ENCODE measurements around the gene COL6A1.

COL6A1 gene

DNA sequence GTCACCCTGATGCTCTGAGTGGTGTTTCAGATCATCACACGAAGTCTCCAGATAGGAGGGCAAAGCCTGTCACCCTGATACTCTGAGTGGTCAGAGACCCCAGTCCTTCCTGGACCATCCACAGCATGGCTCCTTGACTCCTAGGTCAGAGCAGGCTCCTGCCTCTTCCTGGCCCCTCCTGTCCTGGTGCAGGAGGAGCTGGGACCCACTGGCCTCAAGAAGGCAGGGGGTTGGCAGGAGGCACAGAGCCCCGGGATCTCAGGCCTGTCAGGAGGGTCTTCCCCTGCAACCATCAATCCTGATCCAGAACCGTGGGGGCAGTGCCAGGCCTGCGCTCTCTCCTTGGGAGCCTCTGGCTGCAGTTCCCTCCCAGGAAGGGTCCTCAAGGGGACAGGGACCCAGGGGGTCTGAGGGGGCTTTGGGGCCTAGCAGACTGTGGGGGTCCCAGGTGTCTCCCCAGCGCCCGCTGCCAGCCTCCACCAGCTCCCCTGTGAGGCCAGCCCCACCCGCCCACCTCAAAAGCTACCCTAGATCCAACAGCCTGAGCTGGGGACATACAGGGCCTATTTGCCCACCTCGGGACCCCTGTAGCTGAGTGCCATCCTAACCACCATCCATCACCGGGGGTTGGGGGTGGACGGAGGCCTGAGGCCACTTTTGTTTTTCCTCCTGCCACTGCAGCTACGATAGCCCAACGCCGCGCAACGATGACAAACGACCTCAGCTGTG lies 27.5 kb downstream of the COL6A1 start:
- no peak for DNase-seq

GRCh38 chr21:46009951-46010705 lies 28.6 kb downstream of the COL6A1 start:
- no peak for DNase-seq

GRCh38 chr21:46011267-46011967 lies 29.8 kb downstream of the COL6A1 start:
- no peak for DNase-seq

GRCh38 chr21:46012154-46012553 lies 30.6 kb downstream of the COL6A1 start:
- DNase-seq, result no peak

DNA sequence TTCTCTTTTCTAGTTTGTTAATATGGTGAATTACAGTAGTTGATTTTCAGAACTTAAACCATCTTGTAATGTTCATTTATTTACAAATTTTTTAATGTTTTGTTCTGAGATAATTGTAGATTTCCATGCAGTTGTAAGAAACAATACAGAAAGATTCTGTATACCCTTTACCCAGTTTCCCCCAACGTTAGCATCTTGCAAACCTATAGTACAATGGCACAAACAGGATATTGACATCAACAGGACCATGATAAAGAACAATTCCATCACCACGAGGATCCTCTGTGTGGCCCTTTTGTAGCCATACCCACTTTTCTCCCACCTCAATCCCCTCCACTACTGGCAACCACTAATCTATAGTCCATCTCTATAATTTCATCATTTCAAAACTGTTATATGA lies 33.3 kb downstream of the COL6A1 start:
- no peak for DNase-seq

DNA sequence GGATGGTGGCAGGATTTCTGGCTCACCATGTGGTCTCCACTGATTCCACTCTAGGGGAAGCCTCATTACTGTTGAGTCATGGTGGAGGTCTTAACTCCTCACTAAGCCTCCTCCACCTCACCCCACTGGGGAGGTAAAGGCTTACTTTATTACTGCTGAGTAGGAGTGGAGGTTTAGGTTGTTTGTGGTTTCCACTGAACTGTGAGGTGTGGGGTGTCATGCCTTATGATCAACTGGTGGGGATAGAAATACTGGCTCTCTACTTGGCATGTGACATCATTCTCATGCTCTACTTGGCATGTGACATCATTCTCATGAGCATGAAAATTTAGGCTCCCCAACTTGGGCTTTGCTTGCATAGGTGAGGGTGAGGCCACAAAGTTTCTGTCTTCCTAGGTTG lies 35.6 kb downstream of the COL6A1 start:
- DNase-seq, result no peak

DNA sequence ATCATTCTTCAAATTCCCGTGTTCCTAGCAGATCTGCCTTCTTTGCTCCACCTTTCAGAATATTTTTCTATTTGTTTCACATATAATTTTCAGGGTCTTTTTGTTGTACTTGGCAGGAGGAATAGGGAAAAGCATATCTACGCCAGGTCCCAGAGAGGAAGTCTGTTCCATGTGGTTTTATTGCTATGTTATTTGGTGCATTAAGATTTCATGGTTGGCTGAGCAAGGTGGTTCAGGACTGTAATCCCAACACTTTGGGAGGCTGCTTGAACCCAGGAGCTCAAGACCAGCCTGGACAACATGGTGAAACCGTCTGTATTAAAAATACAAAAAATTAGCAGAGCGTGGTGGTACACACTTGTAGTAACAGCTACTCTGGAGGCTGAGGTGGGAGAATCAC lies 36.1 kb downstream of the COL6A1 start:
- DNase-seq, result no peak

DNA sequence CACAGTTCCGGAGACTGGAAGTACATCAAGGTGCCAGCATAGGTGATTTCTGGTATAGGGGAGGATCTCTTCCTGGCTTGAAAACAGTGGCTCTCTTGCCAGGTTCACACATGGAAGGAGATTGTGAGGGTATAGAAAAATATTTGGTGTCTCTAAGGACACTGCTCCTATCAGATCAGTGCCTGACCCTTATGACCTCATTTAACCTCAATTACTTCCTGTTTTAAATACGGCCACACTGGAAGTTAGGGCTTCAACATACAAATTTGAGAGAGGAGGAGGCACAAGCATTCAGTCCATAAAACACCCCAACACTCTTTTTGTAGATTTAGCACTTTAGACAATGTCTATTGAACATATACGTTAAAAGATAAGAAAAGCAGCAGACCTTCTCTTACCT lies 37.0 kb downstream of the COL6A1 start:
- no peak for DNase-seq

DNA sequence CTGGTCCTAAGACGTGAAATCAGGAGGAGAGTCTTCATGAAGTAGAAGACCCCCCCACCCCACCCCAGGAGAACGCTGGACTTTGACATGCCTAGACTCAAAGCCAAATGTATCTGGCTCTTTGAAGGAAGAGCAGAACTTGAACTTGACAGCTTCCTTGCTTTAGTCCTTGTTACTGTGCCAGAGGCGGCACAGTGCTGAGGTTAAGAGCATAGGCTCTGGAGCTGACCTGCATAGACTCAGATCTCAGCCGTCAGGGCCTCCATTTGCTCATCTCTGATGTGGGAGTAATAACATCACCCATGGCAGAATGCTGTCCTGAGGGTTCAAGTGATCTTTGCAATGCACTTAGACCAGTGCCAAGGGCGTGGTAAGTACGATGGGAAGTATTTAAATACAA lies 39.0 kb downstream of the COL6A1 start:
- DNase-seq, result no peak

- no peak for DNase-seq
Measured at GRCh38 chr21:46021398-46021797, 39.8 kb downstream of the COL6A1 start.

DNA sequence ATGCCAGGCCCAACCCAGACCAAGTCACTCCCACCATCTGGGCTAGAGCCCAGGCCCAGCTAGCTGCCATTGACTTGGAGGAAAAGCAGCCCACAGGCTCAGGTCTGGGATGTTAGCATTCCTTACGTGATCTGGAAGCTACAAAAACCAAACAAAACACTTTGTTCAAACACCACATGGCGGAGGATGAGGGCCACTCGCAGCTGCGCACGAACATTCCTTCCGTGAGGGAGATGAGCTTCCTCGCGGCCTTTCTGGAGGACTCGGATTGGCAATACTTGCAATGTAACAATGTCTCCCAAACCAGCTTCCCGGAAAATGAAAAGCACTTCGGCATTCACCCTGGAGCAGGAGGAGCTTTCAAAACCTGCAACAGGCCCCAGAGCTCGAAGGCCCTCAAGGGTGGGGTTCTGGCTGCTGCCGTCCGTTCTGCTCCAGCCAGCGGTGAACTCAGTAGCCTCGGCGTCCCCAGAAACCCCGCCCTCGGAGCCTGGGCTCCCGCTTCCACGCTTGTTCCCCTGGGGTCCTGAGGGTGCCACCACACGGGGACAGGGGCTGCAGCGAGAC lies 40.5 kb downstream of the COL6A1 start:
- no peak for DNase-seq

DNA sequence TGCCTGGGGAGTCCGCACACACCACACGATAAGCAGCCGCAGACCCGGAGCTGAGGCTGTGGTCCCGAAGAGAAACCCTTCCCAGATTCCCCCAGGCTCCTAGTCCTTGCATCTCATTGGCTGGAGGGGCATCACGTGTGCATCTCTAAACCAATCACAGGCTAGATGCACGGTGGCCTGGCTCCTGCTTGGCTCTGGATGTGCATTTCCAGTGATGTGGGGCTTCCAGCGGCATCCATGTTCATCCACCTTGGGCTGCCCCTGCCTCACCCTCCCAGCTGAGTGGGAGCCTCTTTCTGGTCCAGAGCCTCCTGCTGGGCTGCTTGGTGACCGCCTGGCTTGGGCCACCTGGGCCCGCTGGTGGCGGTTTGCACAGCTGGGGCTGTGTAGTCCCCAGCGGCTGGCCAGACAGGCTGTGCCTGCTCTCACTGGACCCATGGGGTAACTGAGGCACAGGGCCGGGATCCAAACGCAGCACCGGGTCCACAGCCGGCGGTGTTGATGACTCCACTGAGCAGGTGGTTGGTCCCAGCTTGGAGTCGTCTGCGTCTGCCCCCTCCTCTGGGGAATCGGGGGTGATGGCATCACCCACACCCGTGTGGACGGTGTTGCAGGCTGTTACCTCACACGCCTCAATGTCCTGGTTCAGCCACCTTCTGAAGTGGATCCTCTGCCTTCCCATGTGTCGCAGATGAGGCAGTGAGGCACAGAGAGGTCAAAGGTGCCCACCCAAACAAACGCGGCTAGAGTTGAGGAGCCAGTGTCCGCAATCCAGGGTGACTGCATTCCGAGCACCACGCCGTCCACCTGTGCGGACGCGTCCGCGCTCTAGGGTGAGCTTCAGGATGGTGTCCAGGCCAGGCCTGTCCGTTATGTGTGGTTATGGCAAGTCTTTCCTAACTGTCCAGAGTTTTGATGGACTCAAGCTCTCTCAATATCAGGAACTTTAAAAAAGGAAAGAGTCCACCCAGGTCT lies 41.3 kb downstream of the COL6A1 start:
- DNase-seq, result no peak

- DNase-seq, result no peak
Measured at GRCh38 chr21:46023555-46023954, 42.0 kb downstream of the COL6A1 start.

GRCh38 chr21:46024141-46024540 lies 42.6 kb downstream of the COL6A1 start:
- DNase-seq, result no peak

DNA sequence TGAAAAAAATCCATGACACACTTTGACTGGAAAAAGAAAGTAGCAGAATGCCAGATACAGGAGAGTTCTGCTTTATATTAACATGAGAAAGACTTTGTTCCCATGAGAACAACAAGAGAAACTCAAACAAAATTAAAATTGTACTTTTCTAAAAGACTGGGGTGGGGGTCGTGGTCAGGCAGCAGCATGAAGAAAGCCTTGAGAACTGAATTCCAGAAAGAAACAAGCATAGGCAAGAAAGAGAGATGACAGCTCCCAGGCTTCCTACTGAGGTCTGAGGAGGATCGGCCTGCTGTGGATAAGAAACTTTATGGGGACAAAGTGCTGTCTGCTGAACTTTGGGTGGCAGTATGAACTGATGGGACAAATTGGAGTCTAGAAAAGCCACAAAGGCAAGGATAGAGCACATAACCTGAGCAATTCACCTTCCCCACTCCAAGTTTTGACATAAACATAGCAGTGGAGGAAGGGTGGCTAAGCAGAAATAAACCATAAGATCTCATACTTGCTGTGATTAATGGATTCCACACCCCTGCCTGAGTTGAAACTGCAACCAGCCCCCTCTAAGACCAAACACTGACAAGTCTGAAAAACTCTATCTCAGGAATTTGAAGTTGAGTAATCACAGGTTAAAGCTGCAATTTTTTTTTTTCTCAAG lies 43.7 kb downstream of the COL6A1 start:
- DNase-seq, result no peak

GRCh38 chr21:46027851-46028493 lies 46.4 kb downstream of the COL6A1 start:
- DNase-seq, result no peak

DNA sequence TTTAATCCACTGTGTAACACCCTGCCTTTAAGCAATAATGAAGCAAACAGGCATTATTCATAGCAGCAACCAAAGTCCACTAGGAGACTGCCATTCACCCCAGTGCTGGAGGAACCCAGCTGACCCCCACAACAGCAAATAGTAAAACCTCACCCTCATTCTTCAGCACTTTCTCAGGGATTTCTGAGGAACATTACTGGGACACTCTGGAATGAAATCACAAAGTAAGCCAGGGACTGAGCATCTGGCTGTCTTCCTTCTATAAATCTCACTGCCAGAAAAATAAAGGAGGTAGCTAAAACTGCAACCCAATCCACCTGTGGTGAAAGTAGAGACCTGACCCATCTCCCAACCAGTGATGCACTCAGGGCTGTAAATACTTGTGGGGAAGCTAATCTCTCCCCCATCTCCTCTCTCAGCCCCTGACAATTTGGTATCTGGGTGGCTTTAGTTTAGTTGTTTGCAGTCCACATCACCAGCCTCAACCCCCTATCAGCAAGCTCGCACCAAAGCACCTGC lies 47.1 kb downstream of the COL6A1 start:
- no peak for DNase-seq

GRCh38 chr21:46029186-46029924 lies 47.8 kb downstream of the COL6A1 start:
- DNase-seq, result no peak

DNA sequence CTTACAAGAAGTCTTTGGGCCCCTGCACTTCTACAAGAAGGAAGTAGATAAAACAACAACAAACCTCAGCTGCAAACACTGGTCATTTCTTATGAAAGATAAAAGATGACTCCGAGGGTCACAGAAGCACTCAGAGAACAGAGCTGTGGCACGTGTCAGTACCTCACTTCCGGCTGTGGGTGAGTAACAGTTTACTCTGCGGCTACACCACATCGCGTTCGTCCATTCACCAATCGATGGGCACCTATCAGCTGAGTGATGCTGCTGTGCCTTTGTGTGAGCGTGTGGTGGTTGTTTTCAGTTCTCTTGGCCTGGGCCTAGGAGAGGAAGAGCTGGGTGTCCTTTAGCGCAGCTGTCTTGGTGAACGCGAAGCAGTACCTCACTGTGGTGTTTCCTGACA lies 49.9 kb downstream of the COL6A1 start:
- DNase-seq, result no peak

DNA sequence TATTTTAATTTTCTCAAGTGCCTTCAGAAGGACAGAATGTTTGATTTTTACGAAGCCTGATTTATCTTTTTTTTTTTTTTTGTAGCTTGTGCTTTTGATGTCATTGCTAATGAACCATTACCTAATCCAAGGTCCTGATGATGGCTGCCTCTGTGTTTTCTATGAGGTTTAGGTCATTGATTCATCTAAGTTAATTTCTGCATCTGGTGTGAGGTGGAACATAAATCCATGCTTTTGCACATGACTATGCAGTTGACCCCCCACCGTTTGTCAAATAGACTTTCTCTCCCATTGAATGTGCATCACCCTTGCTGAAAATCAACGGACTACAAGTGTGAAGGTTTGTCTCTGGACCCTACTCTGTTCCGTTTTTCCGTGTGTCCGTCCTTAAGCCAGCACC lies 50.5 kb downstream of the COL6A1 start:
- no peak for DNase-seq

All from GOT3 (cell line).